Muscle of leg (tissue), 9 donors: Measurements from ENCODE around the gene IRF1. TPM values are rescaled to one million over a fixed set of nuclear protein-coding genes. Genes with fewer than 3 reads are reported as not detected.

ENCODE experiments used
- polyA plus RNA-seq, 8 donors: library from polyadenylated mRNA; unstranded; fragments of 120-200 nt; gene quantifications; one replicate each; pipeline versions ENCODE4 v1.2.1 to v1.2.3, GENCODE V29; 2013; ENCODE audit warnings: inconsistent platforms in 1 of 8, low replicate concordance in 1 of 8; ENCODE audit not compliant: insufficient read length in 8 of 8, insufficient read depth in 1 of 8
- total RNA-seq: library from RNA; stranded (reverse); fragments of 120-200 nt; gene quantifications from one replicate; pipeline ENCODE4 v1.2.4, GENCODE V29; 2013

IRF1 gene
- total and polyA plus RNA-seq, 9 donors, result 3.7 to 12.8 (median 9.0) TPM

Other genes starting within 250 kb of the IRF1 start
- 29.7 TPM for gene PDLIM4, start 233.1 kb downstream of the IRF1 start, total RNA-seq
- gene PDLIM4, start 233.1 kb downstream of the IRF1 start, polyA plus RNA-seq, result 10 to 100 TPM; 39.7 to 84.3 (median 61.0) TPM
- gene SLC22A4, start 196.4 kb downstream of the IRF1 start, total RNA-seq, result 2.7 TPM
- 1 to 10 TPM; 2.7 to 4.5 (median 3.0) TPM for gene SLC22A4, start 196.4 kb downstream of the IRF1 start, polyA plus RNA-seq
- 3.7 TPM for gene SLC22A5, start 121.1 kb downstream of the IRF1 start, total RNA-seq
- 1 to 10 TPM; 5.7 to 8.9 (median 6.7) TPM for gene SLC22A5, start 121.1 kb downstream of the IRF1 start, polyA plus RNA-seq
- not detected for gene IL5, start 52.7 kb upstream of the IRF1 start, total RNA-seq
- gene IL5, start 52.7 kb upstream of the IRF1 start, polyA plus RNA-seq, result under 1 TPM in 1 of 8 donors, not detected in 7; 0.45 TPM
- 16.9 TPM for gene RAD50, start 66.2 kb upstream of the IRF1 start, total RNA-seq
- gene RAD50, start 66.2 kb upstream of the IRF1 start, polyA plus RNA-seq, result 10 to 100 TPM; 14.1 to 29.1 (median 22.2) TPM
- not detected for gene IL13, start 167.4 kb upstream of the IRF1 start, total RNA-seq
- under 1 TPM in 1 of 8 donors, not detected in 7; 0.17 TPM for gene IL13, start 167.4 kb upstream of the IRF1 start, polyA plus RNA-seq
- gene IL4, start 183.2 kb upstream of the IRF1 start, total RNA-seq, result not detected
- gene IL4, start 183.2 kb upstream of the IRF1 start, polyA plus RNA-seq, result under 1 TPM in 1 of 8 donors, not detected in 7; 0.18 TPM
- gene KIF3A, start 246.8 kb upstream of the IRF1 start, total RNA-seq, result 6.0 TPM
- gene KIF3A, start 246.8 kb upstream of the IRF1 start, polyA plus RNA-seq, result 10 to 100 TPM in 1 of 8 donors, 1 to 10 TPM in 7; 4.2 to 10.3 (median 7.0) TPM